ENCODE data around the gene SNX8.

Gene SNX8

GRCh38 chr7:2213551-2214215, 100.6 kb downstream of the SNX8 start:
- Mint-ChIP-seq H3K9me3 (no peaks in the 10 kb centered on the region), H3K4me3 (no peak overlapping the region), H3K27me3 (no peaks in the 10 kb centered on the region), H3K27ac (no peak overlapping the region), H3K4me1 (peaks cover 19% of the 10 kb centered on the region), H3K36me3 (ENCODE audit: low read depth) (peaks cover 38% of the 10 kb centered on the region)
- ATAC-seq: no peak
- no peak for DNase-seq

GRCh38 chr7:2212906-2213305, 101.3 kb downstream of the SNX8 start:
- no peak for ATAC-seq
- no peak overlapping the region for H3K27ac Mint-ChIP-seq
- peaks cover 43% of the 10 kb centered on the region for H3K36me3 Mint-ChIP-seq (ENCODE audit: low read depth)
- peaks cover 19% of the 10 kb centered on the region for H3K4me1 Mint-ChIP-seq
- H3K4me3 Mint-ChIP-seq: no peak overlapping the region
- no peaks in the 10 kb centered on the region for H3K9me3 Mint-ChIP-seq
- no peak for DNase-seq
- H3K27me3 Mint-ChIP-seq: no peaks in the 10 kb centered on the region

DNA sequence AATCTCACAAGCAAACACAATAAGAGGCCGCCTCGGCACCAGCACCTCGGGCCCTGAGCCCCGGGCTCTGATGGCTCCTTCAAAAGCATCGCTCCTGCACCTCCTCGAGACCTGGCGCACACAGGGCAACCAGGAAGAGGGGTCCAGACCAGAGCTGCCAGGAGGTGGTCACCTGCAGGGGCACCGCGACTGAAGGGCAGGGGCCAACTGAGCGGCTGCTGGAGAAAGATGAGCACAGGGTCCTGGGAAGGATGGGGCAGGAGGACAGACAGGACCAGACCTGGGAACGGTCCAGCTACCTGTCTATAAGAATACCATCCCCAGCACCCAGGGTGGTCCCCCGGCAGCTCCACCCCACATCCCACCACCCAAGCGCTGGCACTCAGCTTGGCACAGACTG, 102.3 kb downstream of the SNX8 start:
- Mint-ChIP-seq H3K4me1 (peaks cover 19% of the 10 kb centered on the region), H3K4me3 (no peak overlapping the region), H3K27me3 (no peaks in the 10 kb centered on the region), H3K9me3 (no peaks in the 10 kb centered on the region), H3K36me3 (ENCODE audit: low read depth) (peaks cover 42% of the 10 kb centered on the region), H3K27ac (no peak overlapping the region)
- ATAC-seq (no peak), DNase-seq (no peak)

GRCh38 chr7:2211259-2211880, 102.9 kb downstream of the SNX8 start:
- Mint-ChIP-seq H3K36me3 (ENCODE audit: low read depth) (peaks cover 41% of the 10 kb centered on the region), H3K27ac (no peak overlapping the region), H3K4me1 (peaks cover 19% of the 10 kb centered on the region), H3K27me3 (no peaks in the 10 kb centered on the region), H3K9me3 (no peaks in the 10 kb centered on the region), H3K4me3 (no peak overlapping the region)
- ATAC-seq (no peak), DNase-seq (no peak)

GRCh38 chr7:2210551-2211258, 103.5 kb downstream of the SNX8 start:
- peaks cover 18% of the 10 kb centered on the region for H3K4me1 Mint-ChIP-seq
- no peaks in the 10 kb centered on the region for H3K9me3 Mint-ChIP-seq
- peaks cover 35% of the 10 kb centered on the region for H3K36me3 Mint-ChIP-seq (ENCODE audit: low read depth)
- no peak overlapping the region for H3K27ac Mint-ChIP-seq
- ATAC-seq (no peak), DNase-seq (no peak)
- H3K27me3 Mint-ChIP-seq: no peaks in the 10 kb centered on the region
- no peak overlapping the region for H3K4me3 Mint-ChIP-seq

GRCh38 chr7:2209961-2210323, 104.3 kb downstream of the SNX8 start:
- no peak for ATAC-seq
- H3K36me3 Mint-ChIP-seq (ENCODE audit: low read depth): peaks cover 31% of the 10 kb centered on the region
- H3K4me1 Mint-ChIP-seq: peaks cover 14% of the 10 kb centered on the region
- no peak overlapping the region for H3K4me3 Mint-ChIP-seq
- H3K27ac Mint-ChIP-seq: peak overlapping the region; percentile 61
- H3K9me3 Mint-ChIP-seq: no peaks in the 10 kb centered on the region
- no peak for DNase-seq
- H3K27me3 Mint-ChIP-seq: no peaks in the 10 kb centered on the region

- Mint-ChIP-seq H3K9me3 (no peaks in the 10 kb centered on the region), H3K36me3 (ENCODE audit: low read depth) (peaks cover 28% of the 10 kb centered on the region), H3K27ac (peak overlapping the region; percentile 61), H3K27me3 (no peaks in the 10 kb centered on the region), H3K4me1 (peaks cover 14% of the 10 kb centered on the region), H3K4me3 (no peak overlapping the region)
- ATAC-seq: peak; percentile 67
- peak; percentile 51 for DNase-seq
Observed at GRCh38 chr7:2209146-2209960, 104.9 kb downstream of the SNX8 start.

DNA sequence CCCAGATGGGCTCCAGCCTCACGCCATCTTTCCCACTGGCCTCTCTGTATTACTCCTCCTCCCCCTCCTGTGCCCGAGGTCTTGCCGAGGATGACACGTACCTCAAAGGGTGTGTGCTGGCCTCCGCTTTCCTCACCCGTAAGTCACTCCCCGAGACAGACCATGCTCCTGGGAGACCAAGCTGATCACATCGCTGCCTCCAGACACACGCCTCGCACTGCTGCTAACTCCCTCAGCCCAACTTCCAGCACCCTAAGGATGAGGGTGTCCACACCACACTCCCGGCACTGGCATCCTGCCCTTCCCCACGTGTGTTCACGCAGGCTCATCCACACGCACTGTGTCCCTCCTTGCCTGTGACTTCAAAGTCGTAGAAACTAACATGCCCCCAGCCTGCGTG, 105.5 kb downstream of the SNX8 start:
- DNase-seq (no peak), ATAC-seq (no peak)
- no peak overlapping the region for H3K4me3 Mint-ChIP-seq
- H3K9me3 Mint-ChIP-seq: no peaks in the 10 kb centered on the region
- H3K36me3 Mint-ChIP-seq (ENCODE audit: low read depth): peaks cover 24% of the 10 kb centered on the region
- peaks cover 12% of the 10 kb centered on the region for H3K4me1 Mint-ChIP-seq
- H3K27ac Mint-ChIP-seq: no peak overlapping the region
- no peaks in the 10 kb centered on the region for H3K27me3 Mint-ChIP-seq

DNA sequence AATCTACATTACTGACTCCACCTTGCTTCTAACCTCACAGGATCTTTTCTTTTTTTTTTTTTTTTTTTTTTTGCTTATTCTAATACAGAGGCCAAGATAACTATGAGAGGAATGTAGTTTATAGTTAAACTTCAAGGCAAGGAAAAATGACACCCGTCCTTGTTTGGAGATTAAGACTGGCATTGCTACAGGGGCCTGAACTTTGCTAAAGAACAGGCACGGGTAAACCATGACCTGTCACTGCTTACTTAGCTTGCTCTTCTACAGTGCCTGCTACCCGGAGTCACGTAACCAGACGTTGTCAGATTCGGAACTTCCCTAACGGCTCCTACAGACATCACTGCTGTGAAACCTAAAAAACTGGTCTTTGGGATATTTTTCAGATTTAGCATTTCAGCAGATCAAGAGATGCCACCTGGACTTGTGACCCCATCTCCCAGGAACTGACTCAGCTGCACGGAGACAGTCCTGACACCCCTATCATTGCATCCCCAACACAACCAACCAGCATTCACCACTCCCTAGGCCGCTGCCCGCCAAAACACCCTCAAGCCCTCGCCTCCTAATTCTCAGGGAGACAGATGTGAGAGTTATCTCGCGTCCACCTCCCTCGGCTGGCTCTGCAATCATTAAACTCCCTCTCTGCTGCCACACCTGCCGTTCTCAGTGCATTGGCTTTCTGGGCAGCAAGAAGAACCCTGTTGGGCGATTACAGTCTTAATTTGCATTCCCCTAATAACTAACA, 109.0 kb downstream of the SNX8 start:
- Mint-ChIP-seq H3K27me3 (no peaks in the 10 kb centered on the region), H3K4me1 (peaks cover 12% of the 10 kb centered on the region), H3K9me3 (no peaks in the 10 kb centered on the region), H3K4me3 (no peak overlapping the region), H3K36me3 (ENCODE audit: low read depth) (peaks cover 13% of the 10 kb centered on the region), H3K27ac (no peak overlapping the region)
- no peak for DNase-seq
- ATAC-seq: no peak

GRCh38 chr7:2204446-2204845, 109.8 kb downstream of the SNX8 start:
- Mint-ChIP-seq H3K9me3 (no peaks in the 10 kb centered on the region), H3K4me3 (no peak overlapping the region), H3K27ac (no peak overlapping the region), H3K36me3 (ENCODE audit: low read depth) (peaks cover 13% of the 10 kb centered on the region), H3K27me3 (no peaks in the 10 kb centered on the region), H3K4me1 (peaks cover 4% of the 10 kb centered on the region)
- DNase-seq: no peak
- ATAC-seq: no peak

DNA sequence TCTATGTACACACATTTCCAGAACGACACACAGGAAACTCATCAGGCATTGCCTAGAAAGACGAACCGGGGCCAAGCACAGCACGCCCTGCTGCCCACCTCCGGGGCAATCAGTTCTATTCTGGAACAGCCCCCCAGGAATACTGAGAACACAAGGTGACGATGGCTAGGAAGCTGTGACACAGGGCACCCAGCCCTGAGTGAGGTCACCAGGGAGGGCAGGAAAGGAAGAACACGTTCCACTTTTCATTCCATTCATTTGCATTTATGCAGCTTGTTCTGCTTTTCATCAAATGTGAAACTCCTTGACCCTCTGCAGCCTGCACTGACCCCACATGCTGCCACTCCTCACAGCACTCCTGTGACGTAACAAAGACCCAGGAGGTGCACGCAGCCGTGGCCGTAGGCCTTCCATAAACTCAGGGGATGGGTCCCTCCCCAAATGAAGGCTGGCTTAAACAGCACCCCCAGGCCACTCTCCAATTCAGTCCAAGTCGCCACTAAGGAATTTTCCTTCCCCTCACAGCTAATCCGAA, 110.4 kb downstream of the SNX8 start:
- H3K4me1 Mint-ChIP-seq: peaks cover under 1% of the 10 kb centered on the region
- H3K36me3 Mint-ChIP-seq (ENCODE audit: low read depth): peaks cover 11% of the 10 kb centered on the region
- DNase-seq: no peak
- no peak overlapping the region for H3K27ac Mint-ChIP-seq
- H3K4me3 Mint-ChIP-seq: no peak overlapping the region
- ATAC-seq: no peak
- H3K27me3 Mint-ChIP-seq: no peaks in the 10 kb centered on the region
- H3K9me3 Mint-ChIP-seq: no peaks in the 10 kb centered on the region

GRCh38 chr7:2202901-2203765, 111.1 kb downstream of the SNX8 start:
- H3K36me3 Mint-ChIP-seq (ENCODE audit: low read depth): peaks cover 7% of the 10 kb centered on the region
- no peak overlapping the region for H3K27ac Mint-ChIP-seq
- H3K27me3 Mint-ChIP-seq: no peaks in the 10 kb centered on the region
- DNase-seq: no peak
- no peak for ATAC-seq
- no peaks in the 10 kb centered on the region for H3K4me1 Mint-ChIP-seq
- H3K4me3 Mint-ChIP-seq: no peak overlapping the region
- no peaks in the 10 kb centered on the region for H3K9me3 Mint-ChIP-seq

DNA sequence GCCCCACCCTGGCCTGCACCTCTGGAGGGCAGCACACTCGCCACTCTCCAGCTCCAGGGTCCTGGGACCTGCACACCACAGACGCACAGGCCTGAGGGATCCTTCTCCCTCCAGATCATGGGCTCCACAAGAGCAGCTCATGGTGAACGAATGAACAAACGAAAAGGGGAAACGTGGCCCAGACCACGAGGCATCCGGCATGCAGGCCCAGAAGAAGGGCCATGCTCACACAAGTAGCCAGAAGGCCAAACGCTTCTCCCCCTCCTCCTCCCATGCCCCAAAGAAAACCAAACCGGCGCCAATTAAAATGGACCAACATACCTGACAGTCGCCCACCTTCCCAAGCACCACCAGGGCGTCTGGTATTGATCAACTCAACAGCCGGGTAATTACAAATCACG, 111.9 kb downstream of the SNX8 start:
- H3K4me1 Mint-ChIP-seq: peaks cover under 1% of the 10 kb centered on the region
- no peak overlapping the region for H3K4me3 Mint-ChIP-seq
- H3K27me3 Mint-ChIP-seq: no peaks in the 10 kb centered on the region
- DNase-seq (no peak), ATAC-seq (no peak)
- H3K9me3 Mint-ChIP-seq: no peaks in the 10 kb centered on the region
- no peak overlapping the region for H3K27ac Mint-ChIP-seq
- peaks cover 6% of the 10 kb centered on the region for H3K36me3 Mint-ChIP-seq (ENCODE audit: low read depth)
